ENCODE results near the gene SEC11A.
A peak's percentile ranks its signal among the peaks of the same experiment; 100 is the strongest.
"Not testable (repeated sequence)": the region's sequence is repeated elsewhere in the genome, so short reads cannot be mapped to it uniquely, and the experiment has no call there.

The SEC11A gene

GRCh38 chr15:84748274-84749110 is 32.6 kb upstream of the SEC11A start, which contains the start of gene ZNF592:
Gene ZNF592, plus strand, starts transcription at chr15:84748592. Its CDS starts 34,084 bp downstream, at chr15:84782676.
- peak within 1 kb of the TSS; percentile 98 for H3K27ac ChIP-seq
- peak; percentile 71 for TF ChIP-seq CTCF (conservative IDR thresholded peaks at IDR 0.05)

GRCh38 chr15:84747416-84748273 is 31.7 kb upstream of the SEC11A start:
- no peak for TF ChIP-seq CTCF (conservative IDR thresholded peaks at IDR 0.05)

GRCh38 chr15:84741121-84741520 is 25.2 kb upstream of the SEC11A start:
- no peak for TF ChIP-seq CTCF (conservative IDR thresholded peaks at IDR 0.05)
- no peak overlapping the region for H3K27ac ChIP-seq

More at GRCh38 chr15:84747416-84748273, 31.7 kb upstream of the SEC11A start:
- H3K27ac ChIP-seq: peak overlapping the region; percentile 98

- no peak overlapping the region for H3K27ac ChIP-seq
- TF ChIP-seq CTCF (conservative IDR thresholded peaks at IDR 0.05): no peak
Measured at GRCh38 chr15:84740691-84741090, 24.8 kb upstream of the SEC11A start.

GRCh38 chr15:84737005-84737404 is 21.1 kb upstream of the SEC11A start:
- H3K27ac ChIP-seq: no peak overlapping the region
- no peak for TF ChIP-seq CTCF (conservative IDR thresholded peaks at IDR 0.05)

GRCh38 chr15:84736375-84736774 is 20.4 kb upstream of the SEC11A start:
- H3K27ac ChIP-seq: no peak overlapping the region

GRCh38 chr15:84735480-84736061 is 19.6 kb upstream of the SEC11A start:
- H3K27ac ChIP-seq: not testable (repeated sequence)

More at GRCh38 chr15:84736375-84736774, 20.4 kb upstream of the SEC11A start:
- TF ChIP-seq CTCF (conservative IDR thresholded peaks at IDR 0.05): no peak
